Thyroid gland (tissue), 4 donors: ENCODE data around the gene MAST4.

ENCODE experiments used
- POLR2A ChIP-seq, 2 donors: fragments of 450-650 bp; IDR thresholded peaks; one replicate each; pipeline ENCODE4 v1.6.1; 2017; ENCODE audit warnings: antibody characterized with exemption in 2 of 2, mild to moderate bottlenecking in 2 of 2, moderate library complexity in 1 of 2
- TF ChIP-seq, protein P1 (sequence below), 6 experiments: fragments of 200-600 bp in 3 of 6; fragments of 450-650 bp in 3 of 6; sonication (generic) in 3 of 6; IDR thresholded peaks; one replicate each; pipeline ENCODE4 v1.5.1; 2016 to 2019; ENCODE audit warnings: antibody characterized with exemption in 6 of 6, mild to moderate bottlenecking in 2 of 6, inconsistent platforms in 1 of 6, moderate library complexity in 1 of 6

GRCh38 chr5:66992547-66992946 lies 396.4 kb downstream of the MAST4 start:
- TF ChIP-seq, protein P1, sequence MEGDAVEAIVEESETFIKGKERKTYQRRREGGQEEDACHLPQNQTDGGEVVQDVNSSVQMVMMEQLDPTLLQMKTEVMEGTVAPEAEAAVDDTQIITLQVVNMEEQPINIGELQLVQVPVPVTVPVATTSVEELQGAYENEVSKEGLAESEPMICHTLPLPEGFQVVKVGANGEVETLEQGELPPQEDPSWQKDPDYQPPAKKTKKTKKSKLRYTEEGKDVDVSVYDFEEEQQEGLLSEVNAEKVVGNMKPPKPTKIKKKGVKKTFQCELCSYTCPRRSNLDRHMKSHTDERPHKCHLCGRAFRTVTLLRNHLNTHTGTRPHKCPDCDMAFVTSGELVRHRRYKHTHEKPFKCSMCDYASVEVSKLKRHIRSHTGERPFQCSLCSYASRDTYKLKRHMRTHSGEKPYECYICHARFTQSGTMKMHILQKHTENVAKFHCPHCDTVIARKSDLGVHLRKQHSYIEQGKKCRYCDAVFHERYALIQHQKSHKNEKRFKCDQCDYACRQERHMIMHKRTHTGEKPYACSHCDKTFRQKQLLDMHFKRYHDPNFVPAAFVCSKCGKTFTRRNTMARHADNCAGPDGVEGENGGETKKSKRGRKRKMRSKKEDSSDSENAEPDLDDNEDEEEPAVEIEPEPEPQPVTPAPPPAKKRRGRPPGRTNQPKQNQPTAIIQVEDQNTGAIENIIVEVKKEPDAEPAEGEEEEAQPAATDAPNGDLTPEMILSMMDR (IDR thresholded peaks at IDR 0.05) = no peak
- no peak for TF ChIP-seq POLR2A (IDR thresholded peaks at IDR 0.05)
